Neural crest cell (in vitro differentiated cells): ENCODE results near the gene ARMS2. TPM values are rescaled to one million over a fixed set of nuclear protein-coding genes. Genes with fewer than 3 reads are reported as not detected.

Source experiments
- DNase-seq: peaks from one replicate; pipeline ENCODE4 v3.0.0; 2021; ENCODE audit warnings: low read depth, mixed read lengths, low spot score
- H3K27ac Mint-ChIP-seq: one replicate; pipeline ENCODE4 v1.8.0; 2021; ENCODE audit warnings: mild to moderate bottlenecking, mixed read lengths; ENCODE audit not compliant: unreplicated experiment
- H3K27me3 Mint-ChIP-seq: 2 replicates; pipeline ENCODE4 v1.8.0; 2021; ENCODE audit warnings: low read depth, mild to moderate bottlenecking, mixed read lengths
- H3K36me3 Mint-ChIP-seq: 2 replicates; pipeline ENCODE4 v1.8.0; 2021; ENCODE audit warnings: low read depth, mild to moderate bottlenecking, mixed read lengths
- H3K4me1 Mint-ChIP-seq: 2 replicates; pipeline ENCODE4 v1.8.0; 2021; ENCODE audit warnings: mixed read lengths
- H3K4me3 Mint-ChIP-seq: one replicate; pipeline ENCODE4 v1.8.0; 2021; ENCODE audit warnings: mild to moderate bottlenecking, mixed read lengths
- H3K9me3 Mint-ChIP-seq: 2 replicates; pipeline ENCODE4 v1.8.0; 2021; ENCODE audit warnings: mixed read lengths
- total RNA-seq: library from RNA; stranded (reverse); gene quantifications from 2 replicates; pipeline ENCODE4 v1.2.1, GENCODE V29; 2021
- TF ChIP-seq, protein P1 (sequence below): fragments of 200-600 bp; sonication (generic); conservative IDR thresholded peaks from 2 replicates; pipeline ENCODE4 v1.5.0; 2021; ENCODE audit warnings: antibody characterized with exemption, mild to moderate bottlenecking

ARMS2 gene
- total RNA-seq, 1 donor from 2014 or later, result not detected

DNA sequence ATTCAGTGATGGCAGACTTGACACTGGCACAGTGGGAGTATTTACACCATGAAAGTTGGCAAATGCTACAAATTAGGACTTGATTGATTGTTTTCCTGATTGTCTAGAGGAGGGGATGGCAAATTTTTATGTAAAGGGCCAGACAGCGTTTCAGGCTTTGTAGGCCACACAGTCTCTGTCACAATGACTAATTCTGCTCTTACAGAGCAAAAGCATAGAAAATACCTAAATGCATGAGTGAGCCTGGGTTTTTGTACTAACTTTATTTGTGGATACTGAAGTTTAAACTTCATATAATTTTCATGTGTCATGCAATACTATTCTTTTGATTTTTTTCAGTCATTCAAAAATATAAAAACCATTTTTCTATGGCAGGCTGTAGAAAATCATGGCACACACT is 9.0 kb upstream of the ARMS2 start:
- Mint-ChIP-seq H3K27me3 (no peaks in the 10 kb centered on the region), H3K36me3 (peaks cover 7% of the 10 kb centered on the region), H3K4me3 (no peak overlapping the region), H3K27ac (no peak overlapping the region), H3K4me1 (peaks cover 10% of the 10 kb centered on the region), H3K9me3 (peaks cover 6% of the 10 kb centered on the region)
- TF ChIP-seq, protein P1, sequence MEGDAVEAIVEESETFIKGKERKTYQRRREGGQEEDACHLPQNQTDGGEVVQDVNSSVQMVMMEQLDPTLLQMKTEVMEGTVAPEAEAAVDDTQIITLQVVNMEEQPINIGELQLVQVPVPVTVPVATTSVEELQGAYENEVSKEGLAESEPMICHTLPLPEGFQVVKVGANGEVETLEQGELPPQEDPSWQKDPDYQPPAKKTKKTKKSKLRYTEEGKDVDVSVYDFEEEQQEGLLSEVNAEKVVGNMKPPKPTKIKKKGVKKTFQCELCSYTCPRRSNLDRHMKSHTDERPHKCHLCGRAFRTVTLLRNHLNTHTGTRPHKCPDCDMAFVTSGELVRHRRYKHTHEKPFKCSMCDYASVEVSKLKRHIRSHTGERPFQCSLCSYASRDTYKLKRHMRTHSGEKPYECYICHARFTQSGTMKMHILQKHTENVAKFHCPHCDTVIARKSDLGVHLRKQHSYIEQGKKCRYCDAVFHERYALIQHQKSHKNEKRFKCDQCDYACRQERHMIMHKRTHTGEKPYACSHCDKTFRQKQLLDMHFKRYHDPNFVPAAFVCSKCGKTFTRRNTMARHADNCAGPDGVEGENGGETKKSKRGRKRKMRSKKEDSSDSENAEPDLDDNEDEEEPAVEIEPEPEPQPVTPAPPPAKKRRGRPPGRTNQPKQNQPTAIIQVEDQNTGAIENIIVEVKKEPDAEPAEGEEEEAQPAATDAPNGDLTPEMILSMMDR, result no peak
- no peak for DNase-seq

DNA sequence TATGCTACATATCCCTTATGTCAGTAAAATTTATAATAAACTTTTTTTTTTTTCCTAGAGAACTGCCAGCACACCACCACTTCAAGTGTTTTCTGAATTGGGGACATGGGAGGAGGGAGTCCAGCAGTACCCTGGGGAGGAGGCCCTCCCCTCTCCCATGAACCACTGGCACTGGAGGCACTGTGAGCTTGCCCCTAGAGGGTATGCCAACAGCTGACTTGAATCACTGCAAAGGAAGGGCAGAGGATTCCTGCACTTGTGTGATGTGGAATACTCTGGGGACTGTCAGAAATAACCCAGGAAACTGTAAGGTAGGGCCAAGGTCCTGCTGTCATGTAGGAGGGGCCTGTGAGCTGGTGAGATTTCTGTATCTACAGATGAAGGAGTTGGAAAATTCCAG is 8.5 kb upstream of the ARMS2 start:
- TF ChIP-seq, protein P1, result no peak
- Mint-ChIP-seq H3K4me1 (peaks cover 10% of the 10 kb centered on the region), H3K36me3 (peaks cover 6% of the 10 kb centered on the region), H3K4me3 (no peak overlapping the region), H3K27me3 (no peaks in the 10 kb centered on the region), H3K27ac (no peak overlapping the region), H3K9me3 (peaks cover 5% of the 10 kb centered on the region)
- no peak for DNase-seq

DNA sequence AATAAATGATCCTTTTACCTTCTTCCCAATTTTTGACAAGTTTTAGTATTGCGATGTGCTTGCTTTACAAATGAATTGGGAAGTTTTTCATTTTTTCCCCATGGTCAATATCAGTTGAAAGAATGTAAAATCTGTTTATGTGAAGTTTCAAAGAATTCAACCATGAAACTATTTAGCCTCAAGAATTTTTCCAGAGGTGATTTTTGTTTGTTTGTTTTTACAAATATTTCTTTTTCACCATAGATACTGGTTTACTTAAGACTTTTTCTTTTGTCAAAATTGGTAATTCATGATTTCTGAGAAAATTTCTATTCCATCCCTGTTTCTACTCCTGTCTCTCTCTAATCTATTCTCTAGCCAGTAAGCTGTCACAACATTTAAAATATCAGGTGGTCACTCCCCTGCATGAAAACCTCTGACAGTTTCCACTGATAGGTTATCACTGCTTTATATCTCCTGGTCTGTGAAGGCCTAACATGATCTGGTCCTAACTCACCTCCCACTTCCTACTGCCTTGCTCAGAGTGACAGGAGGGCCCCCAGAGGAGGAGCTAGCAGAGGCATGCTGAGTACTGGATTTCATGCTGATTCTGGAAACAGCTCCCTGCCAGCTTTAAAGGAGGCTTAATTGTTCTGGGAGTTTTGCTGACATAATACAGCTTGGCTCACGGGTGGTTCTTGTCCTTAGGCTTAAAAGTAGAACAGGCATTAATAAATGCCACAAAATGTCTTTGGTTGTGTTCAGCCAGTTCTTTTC is 7.6 kb upstream of the ARMS2 start:
- Mint-ChIP-seq H3K4me3 (no peak overlapping the region), H3K9me3 (peaks cover 5% of the 10 kb centered on the region), H3K36me3 (peaks cover 6% of the 10 kb centered on the region), H3K27me3 (no peaks in the 10 kb centered on the region), H3K27ac (no peak overlapping the region), H3K4me1 (peaks cover 8% of the 10 kb centered on the region)
- TF ChIP-seq, protein P1, result no peak
- no peak for DNase-seq

DNA sequence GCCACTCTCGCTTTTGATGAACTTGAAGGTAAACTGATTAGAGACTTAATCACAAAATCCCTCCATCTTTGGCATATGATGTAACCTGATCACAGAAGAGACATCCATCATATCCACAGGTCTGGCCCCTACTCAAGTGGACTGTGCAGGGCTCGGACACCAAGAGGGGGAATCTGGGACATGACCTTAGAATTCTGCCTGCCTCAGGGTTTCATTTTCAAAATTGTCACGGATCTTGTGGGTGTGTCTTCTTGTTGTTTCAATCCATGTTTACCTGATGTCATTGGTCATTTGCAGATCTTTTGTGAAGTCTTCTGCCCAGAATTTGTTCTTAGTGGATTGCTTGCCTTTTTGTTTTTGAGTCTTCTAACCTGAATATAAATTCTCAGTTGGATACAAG is 5.9 kb upstream of the ARMS2 start:
- Mint-ChIP-seq H3K4me3 (no peak overlapping the region), H3K4me1 (no peaks in the 10 kb centered on the region), H3K27me3 (no peaks in the 10 kb centered on the region), H3K27ac (no peak overlapping the region), H3K36me3 (peaks cover 4% of the 10 kb centered on the region), H3K9me3 (peaks cover 3% of the 10 kb centered on the region)
- DNase-seq, result no peak
- TF ChIP-seq, protein P1, result no peak

DNA sequence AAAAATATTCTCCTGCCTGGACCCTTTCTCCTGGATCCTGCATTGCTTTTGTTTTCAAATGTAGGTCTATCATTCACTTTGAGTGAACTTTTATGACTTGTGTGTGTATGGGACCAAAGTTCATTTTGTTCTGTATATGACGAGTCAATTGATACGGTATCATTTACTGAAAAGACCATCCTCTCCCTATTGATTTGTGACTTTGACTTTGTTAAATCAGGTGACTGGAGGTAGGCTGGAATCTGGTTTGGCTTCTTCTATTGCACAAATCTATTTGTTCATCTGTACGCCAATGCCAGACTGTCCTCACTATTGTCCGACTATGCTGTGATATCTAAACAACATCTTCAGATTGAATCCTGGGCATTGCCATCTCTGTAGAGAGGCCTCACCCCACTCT is 5.3 kb upstream of the ARMS2 start:
- no peak for DNase-seq
- Mint-ChIP-seq H3K36me3 (peaks cover 4% of the 10 kb centered on the region), H3K27me3 (no peaks in the 10 kb centered on the region), H3K4me1 (no peaks in the 10 kb centered on the region), H3K9me3 (peaks cover 3% of the 10 kb centered on the region), H3K4me3 (no peak overlapping the region), H3K27ac (no peak overlapping the region)
- TF ChIP-seq, protein P1, result no peak
